ENCODE data around the gene EPHB2.
"Not testable (repeated sequence)": the region's sequence is repeated elsewhere in the genome, so short reads cannot be mapped to it uniquely, and the experiment has no call there.

EPHB2 gene

GRCh38 chr1:22670352-22670975 lies 40.2 kb upstream of the EPHB2 start:
- Histone ChIP-seq H3K4me3 (ENCODE audit: low read depth in 1 of 2, low read length in 1 of 2) (no peak overlapping the region), H3K9me3 (no peaks in the 10 kb centered on the region), H3K27me3 (peaks cover 44% of the 10 kb centered on the region), H3K36me3 (no peaks in the 10 kb centered on the region), H3K4me1 (ENCODE audit: control insufficient read depth in 1 of 2, insufficient read depth in 1 of 2, low read depth in 1 of 2, low read length in 1 of 2) (no peaks in the 10 kb centered on the region), H3K27ac (no peak overlapping the region)
- TF ChIP-seq CTCF (IDR thresholded peaks at IDR 0.05) = no peak

- H3K27ac ChIP-seq = no peak overlapping the region
- H3K27me3 ChIP-seq = peaks cover 44% of the 10 kb centered on the region
- no peak for TF ChIP-seq CTCF (IDR thresholded peaks at IDR 0.05)
- H3K4me3 ChIP-seq (ENCODE audit: low read depth in 1 of 2, low read length in 1 of 2) = no peak overlapping the region
- H3K4me1 ChIP-seq (ENCODE audit: control insufficient read depth in 1 of 2, insufficient read depth in 1 of 2, low read depth in 1 of 2, low read length in 1 of 2) = no peaks in the 10 kb centered on the region
- no peaks in the 10 kb centered on the region for H3K9me3 ChIP-seq
- H3K36me3 ChIP-seq = no peaks in the 10 kb centered on the region
Measured at GRCh38 chr1:22671999-22672398, 38.6 kb upstream of the EPHB2 start.

- Histone ChIP-seq H3K9me3 (no peaks in the 10 kb centered on the region), H3K4me3 (ENCODE audit: low read depth in 1 of 2, low read length in 1 of 2) (no peak overlapping the region), H3K27me3 (peaks cover 44% of the 10 kb centered on the region), H3K27ac (no peak overlapping the region), H3K36me3 (no peaks in the 10 kb centered on the region), H3K4me1 (ENCODE audit: control insufficient read depth in 1 of 2, insufficient read depth in 1 of 2, low read depth in 1 of 2, low read length in 1 of 2) (no peaks in the 10 kb centered on the region)
- no peak for TF ChIP-seq CTCF (IDR thresholded peaks at IDR 0.05)
Measured at GRCh38 chr1:22673486-22674409, 36.9 kb upstream of the EPHB2 start.

- no peak for TF ChIP-seq CTCF (IDR thresholded peaks at IDR 0.05)
- H3K9me3 ChIP-seq = no peaks in the 10 kb centered on the region
- no peaks in the 10 kb centered on the region for H3K36me3 ChIP-seq
- no peak overlapping the region for H3K4me3 ChIP-seq (ENCODE audit: low read depth in 1 of 2, low read length in 1 of 2)
- H3K27ac ChIP-seq = no peak overlapping the region
- H3K4me1 ChIP-seq (ENCODE audit: control insufficient read depth in 1 of 2, insufficient read depth in 1 of 2, low read depth in 1 of 2, low read length in 1 of 2) = no peaks in the 10 kb centered on the region
- H3K27me3 ChIP-seq = peaks cover 44% of the 10 kb centered on the region
Measured at GRCh38 chr1:22674410-22674749, 36.3 kb upstream of the EPHB2 start.

GRCh38 chr1:22676151-22676550 lies 34.5 kb upstream of the EPHB2 start:
- H3K4me3 ChIP-seq (ENCODE audit: low read depth in 1 of 2, low read length in 1 of 2); H3K36me3 ChIP-seq; H3K9me3 ChIP-seq; H3K4me1 ChIP-seq (ENCODE audit: control insufficient read depth in 1 of 2, insufficient read depth in 1 of 2, low read depth in 1 of 2, low read length in 1 of 2); H3K27ac ChIP-seq: not testable (repeated sequence)
- H3K27me3 ChIP-seq = peaks cover 39% of the 10 kb centered on the region

GRCh38 chr1:22676916-22677583 lies 33.6 kb upstream of the EPHB2 start:
- TF ChIP-seq CTCF (IDR thresholded peaks at IDR 0.05) = no peak
- H3K27ac ChIP-seq = no peak overlapping the region
- no peaks in the 10 kb centered on the region for H3K4me1 ChIP-seq (ENCODE audit: control insufficient read depth in 1 of 2, insufficient read depth in 1 of 2, low read depth in 1 of 2, low read length in 1 of 2)
- no peaks in the 10 kb centered on the region for H3K9me3 ChIP-seq
- H3K36me3 ChIP-seq = no peaks in the 10 kb centered on the region
- H3K27me3 ChIP-seq = peaks cover 30% of the 10 kb centered on the region
- H3K4me3 ChIP-seq (ENCODE audit: low read depth in 1 of 2, low read length in 1 of 2) = no peak overlapping the region
